H1 (cell line): ENCODE measurements around the gene GCH1. TPM values are rescaled to one million over a fixed set of nuclear protein-coding genes. Genes with fewer than 3 reads are reported as not detected.

Experiments
- CTCF ChIA-PET: fragments of 300-600 bp; sonication (Branson Sonifier 250); formaldehyde crosslinking; loops from one replicate; lab custom pipeline; 2021; ENCODE audit not compliant: partially characterized antibody; lab: Charles Lee
- POLR2A ChIA-PET: fragments of 300-600 bp; sonication (Branson Sonifier 250); formaldehyde crosslinking; loops from one replicate; lab custom pipeline; 2021; ENCODE audit warnings: inconsistent platforms; ENCODE audit not compliant: partially characterized antibody; lab: Charles Lee
- DNase-seq, 2 experiments: peaks; one replicate each; pipeline versions ENCODE4 v3.0.0 to v3.0.0-alpha.2; 2010 to 2022; ENCODE audit warnings: low spot score in 2 of 2, low read depth in 1 of 2, mixed read lengths in 1 of 2
- FAIRE-seq: peaks from 2 replicates; lab custom pipeline; 2011; peaks lifted over from hg19 to GRCh38; lab: Jason Lieb, UNC
- H2AFZ ChIP-seq: 2 replicates; pipeline ENCODE4 v1.8.1; 2012; ENCODE audit warnings: low read length, inconsistent platforms
- H2AK5ac ChIP-seq: 2 replicates; pipeline ENCODE4 v1.6.1; 2013; ENCODE audit warnings: low read depth, low read length
- H2BK120ac ChIP-seq: replicated peaks from 2 replicates; pipeline ENCODE3; 2013; ENCODE audit warnings: low read depth, low read length, inconsistent platforms
- H2BK12ac ChIP-seq: 2 replicates; pipeline ENCODE4 v1.6.1; 2013; ENCODE audit warnings: low read depth, low read length
- H2BK15ac ChIP-seq: 2 replicates; pipeline ENCODE4 v1.6.1; 2013; ENCODE audit warnings: low read length
- H2BK20ac ChIP-seq: 2 replicates; pipeline ENCODE4 v1.6.1; 2013; ENCODE audit warnings: low read length
- H2BK5ac ChIP-seq: 2 replicates; pipeline ENCODE4 v1.6.1; 2013; ENCODE audit warnings: low read depth, low read length
- H3K14ac ChIP-seq: 2 replicates; pipeline ENCODE4 v1.6.1; 2013; ENCODE audit warnings: inconsistent platforms; ENCODE audit not compliant: insufficient read length
- H3K18ac ChIP-seq: 2 replicates; pipeline ENCODE4 v1.6.1; 2013; ENCODE audit warnings: low read length; ENCODE audit errors: extremely low read depth
- H3K23ac ChIP-seq: 2 replicates; pipeline ENCODE4 v1.6.1; 2013; ENCODE audit warnings: inconsistent platforms; ENCODE audit not compliant: insufficient read length
- H3K23me2 ChIP-seq: 2 replicates; pipeline ENCODE4 v1.6.1; 2013; ENCODE audit warnings: low read depth, low read length
- H3K27ac ChIP-seq: 2 replicates; pipeline ENCODE4 v1.6.1; 2011; ENCODE audit warnings: low read depth, low read length, inconsistent platforms
- H3K27me3 ChIP-seq, 4 experiments: replicated peaks in 1 of 4; 1 replicate in 1 of 4; 2 replicates in 3 of 4; pipeline versions ENCODE4 v1.6.1 to v1.8.1; 2011 to 2013; ENCODE audit warnings: low read length in 3 of 4, mild to moderate bottlenecking in 3 of 4, inconsistent platforms in 2 of 4, mixed read lengths in 2 of 4, moderate library complexity in 1 of 4; ENCODE audit not compliant: control insufficient read depth in 3 of 4, insufficient read depth in 3 of 4; ENCODE audit errors: extremely low read depth in 1 of 4
- H3K36me3 ChIP-seq, 4 experiments: 2 replicates each; pipeline versions ENCODE4 v1.6.1 to v1.8.1; 2011 to 2013; ENCODE audit warnings: mild to moderate bottlenecking in 4 of 4, low read length in 3 of 4, moderate library complexity in 2 of 4, control low read depth in 1 of 4, inconsistent platforms in 1 of 4; ENCODE audit not compliant: insufficient read depth in 4 of 4, control insufficient read depth in 2 of 4
- H3K4ac ChIP-seq: replicated peaks from 2 replicates; pipeline ENCODE3; 2013; ENCODE audit warnings: low read length, low read depth, mixed read lengths, inconsistent platforms; ENCODE audit not compliant: insufficient read length
- H3K4me1 ChIP-seq, 4 experiments: replicated peaks in 1 of 4; 1 replicate in 1 of 4; 2 replicates in 3 of 4; pipeline versions ENCODE4 v1.6.1 to v1.8.1; 2011 to 2013; ENCODE audit warnings: low read length in 3 of 4, inconsistent platforms in 2 of 4, mixed read lengths in 1 of 4; ENCODE audit not compliant: insufficient read depth in 4 of 4, control insufficient read depth in 3 of 4
- H3K4me2 ChIP-seq, 2 experiments: 2 replicates each; pipeline versions ENCODE4 v1.6.1 to v1.8.1; 2011 to 2013; ENCODE audit warnings: low read depth in 2 of 2, low read length in 2 of 2, control low read depth in 1 of 2, inconsistent platforms in 1 of 2, mild to moderate bottlenecking in 1 of 2; ENCODE audit not compliant: insufficient read depth in 1 of 2
- H3K4me3 ChIP-seq, 4 experiments: fragments of 200-600, 300-600 bp in 1 of 4; sonication (generic), shearing (Covaris generic), sonication (Bioruptor Twin) in 1 of 4; 2 replicates each; pipeline versions ENCODE4 v1.5.1 to v1.8.1; 2011 to 2016; ENCODE audit warnings: low read length in 4 of 4, low read depth in 3 of 4, control low read depth in 2 of 4, inconsistent platforms in 2 of 4, mild to moderate bottlenecking in 2 of 4, mixed read lengths in 1 of 4, moderate library complexity in 1 of 4; ENCODE audit not compliant: insufficient read depth in 2 of 4; ENCODE audit errors: extremely low read depth in 1 of 4
- H3K56ac ChIP-seq: replicated peaks from 2 replicates; pipeline ENCODE3; 2013; ENCODE audit warnings: low read depth, mild to moderate bottlenecking, mixed read lengths, low read length, inconsistent platforms; ENCODE audit not compliant: insufficient read length
- H3K79me1 ChIP-seq: 2 replicates; pipeline ENCODE4 v1.6.1; 2013; ENCODE audit warnings: low read depth, low read length, control low read depth
- H3K79me2 ChIP-seq, 2 experiments: 2 replicates each; pipeline versions ENCODE4 v1.6.1 to v1.8.1; 2012 to 2013; ENCODE audit warnings: low read length in 2 of 2, mild to moderate bottlenecking in 2 of 2, inconsistent platforms in 1 of 2; ENCODE audit not compliant: insufficient read depth in 2 of 2, control insufficient read depth in 1 of 2
- H3K9ac ChIP-seq, 4 experiments: replicated peaks in 1 of 4; 1 replicate in 1 of 4; 2 replicates in 3 of 4; pipeline versions ENCODE4 v1.6.1 to v1.8.1; 2011 to 2013; ENCODE audit warnings: low read depth in 3 of 4, low read length in 3 of 4, control low read depth in 2 of 4, mild to moderate bottlenecking in 2 of 4, moderate library complexity in 2 of 4, inconsistent platforms in 1 of 4; ENCODE audit errors: extremely low read depth in 1 of 4
- H3K9me3 ChIP-seq, 2 experiments: 2 replicates each; pipeline versions ENCODE4 v1.6.1 to v1.8.1; 2012 to 2013; ENCODE audit warnings: mild to moderate bottlenecking in 2 of 2, moderate library complexity in 2 of 2, control low read depth in 1 of 2, inconsistent platforms in 1 of 2, low read depth in 1 of 2, low read length in 1 of 2, mixed read lengths in 1 of 2; ENCODE audit not compliant: insufficient read depth in 2 of 2
- H4K20me1 ChIP-seq, 2 experiments: replicated peaks in 1 of 2; 2 replicates each; pipeline versions ENCODE3 to v1.8.1; 2011 to 2013; ENCODE audit warnings: inconsistent platforms in 2 of 2, low read length in 2 of 2, mild to moderate bottlenecking in 1 of 2; ENCODE audit not compliant: insufficient read depth in 2 of 2, control insufficient read depth in 1 of 2
- H4K5ac ChIP-seq: 2 replicates; pipeline ENCODE4 v1.6.1; 2013; ENCODE audit warnings: low read length, low read depth, mixed read lengths, inconsistent platforms; ENCODE audit not compliant: insufficient read length
- H4K8ac ChIP-seq: 2 replicates; pipeline ENCODE4 v1.8.0; 2013; ENCODE audit warnings: mild to moderate bottlenecking, moderate library complexity, low read length, inconsistent platforms; ENCODE audit not compliant: insufficient read depth; ENCODE audit errors: extremely low read depth
- H4K91ac ChIP-seq: replicated peaks from 2 replicates; pipeline ENCODE3; 2013; ENCODE audit warnings: low read length, mixed read lengths, inconsistent platforms; ENCODE audit not compliant: insufficient read length
- BRCA1 ChIP-seq: IDR thresholded peaks from 2 replicates; pipeline ENCODE4 v1.6.1; 2012; ENCODE audit warnings: low read depth, low read length, improper control_type of control experiment
- CBX5 ChIP-seq: fragments of 300-800, 300-1000 bp; sonication (generic); IDR thresholded peaks from 2 replicates; pipeline ENCODE4 v1.7.1; 2016; ENCODE audit warnings: antibody characterized with exemption, low read length, low read depth
- CEBPB ChIP-seq: IDR thresholded peaks from 2 replicates; pipeline ENCODE4 v1.6.1; 2012; ENCODE audit warnings: low read depth, low read length
- EP300 ChIP-seq, 2 experiments: IDR thresholded peaks; 1 replicate in 1 of 2; 2 replicates in 1 of 2; pipeline ENCODE4 v1.6.1; 2011 to 2012; ENCODE audit warnings: low read depth in 2 of 2, low read length in 2 of 2, mild to moderate bottlenecking in 2 of 2, borderline replicate concordance in 1 of 2, inconsistent platforms in 1 of 2, moderate library complexity in 1 of 2
- KDM4A ChIP-seq: IDR thresholded peaks from one replicate; pipeline ENCODE4 v1.7.1; 2012; ENCODE audit warnings: low read depth, mild to moderate bottlenecking, moderate library complexity, low read length, inconsistent platforms; ENCODE audit not compliant: severe bottlenecking
- PHF8 ChIP-seq: fragments of 200-600 bp; sonication (generic); conservative IDR thresholded peaks from 2 replicates; pipeline ENCODE4 v1.7.1; 2012; ENCODE audit warnings: low read depth, mild to moderate bottlenecking, inconsistent platforms, low read length, moderate library complexity
- TAF1 ChIP-seq: IDR thresholded peaks from 2 replicates; pipeline ENCODE4 v1.6.1; 2011; ENCODE audit warnings: mild to moderate bottlenecking, low read depth, low read length
- TCF12 ChIP-seq: IDR thresholded peaks from 2 replicates; pipeline ENCODE4 v1.6.1; 2011; ENCODE audit warnings: low read depth, mild to moderate bottlenecking, low read length
- USF2 ChIP-seq: IDR thresholded peaks from 2 replicates; pipeline ENCODE4 v1.6.1; 2011; ENCODE audit warnings: low read length, improper control_type of control experiment
- YY1 ChIP-seq: IDR thresholded peaks from 2 replicates; pipeline ENCODE4 v1.6.1; 2011; ENCODE audit warnings: low read depth, mild to moderate bottlenecking, low read length
- ZNF274 ChIP-seq: IDR thresholded peaks from 2 replicates; pipeline ENCODE4 v1.7.0; 2012; ENCODE audit warnings: low read length, borderline replicate concordance; ENCODE audit errors: extremely low read depth
- WGBS, 2 experiments: shearing (Covaris generic) in 1 of 2; methylation state at CpG; one replicate each; pipeline versions ENCODE4 v1.1.6 to v1.1.7; 2013 to 2015; ENCODE audit warnings: low lambda C conversion rate in 2 of 2, mixed read lengths in 2 of 2, inconsistent platforms in 1 of 2, low coverage in 1 of 2, missing lambda C conversion rate in 1 of 2; ENCODE audit not compliant: insufficient replicate concordance in 2 of 2, insufficient coverage in 1 of 2, insufficient read length in 1 of 2; ENCODE audit errors: extremely low coverage in 1 of 2, missing lambda C conversion rate in 1 of 2; 5-methylcytosine and 5-hydroxymethylcytosine counted together
- polyA plus RNA-seq, 7 experiments: library from polyadenylated mRNA; depleted of rRNA in 3 of 7; stranded (reverse) in 5 of 7; unstranded in 2 of 7; fragments of >200 nt in 5 of 7; fragments of 200-250 nt in 2 of 7; gene quantifications; 1 replicate in 5 of 7; 2 replicates in 1 of 7; 4 replicates in 1 of 7; pipeline versions ENCODE4 v1.2.1 to v1.2.3, GENCODE V29; 2011 to 2013; ENCODE audit warnings: missing spikeins in 2 of 7, mixed read lengths in 2 of 7
- total RNA-seq: library from RNA; stranded (reverse); fragmentation: NEBNext Ultra II Directional; extraction: Animal tissue kit (Norgen Biotek cat#: 25700); gene quantifications from 2 replicates; pipeline ENCODE4 v1.2.1, GENCODE V29; 2021
- TF ChIP-seq, protein P1 (sequence below): IDR thresholded peaks from 2 replicates; pipeline ENCODE4 v1.6.1; 2012; ENCODE audit warnings: low read length, inconsistent platforms

The GCH1 gene
- total and polyA plus RNA-seq, 2 of the 8 experiments (the other 6 are each of a cell fraction or from before 2014, with no cell fraction given): 7.3 to 7.9 TPM

DNA sequence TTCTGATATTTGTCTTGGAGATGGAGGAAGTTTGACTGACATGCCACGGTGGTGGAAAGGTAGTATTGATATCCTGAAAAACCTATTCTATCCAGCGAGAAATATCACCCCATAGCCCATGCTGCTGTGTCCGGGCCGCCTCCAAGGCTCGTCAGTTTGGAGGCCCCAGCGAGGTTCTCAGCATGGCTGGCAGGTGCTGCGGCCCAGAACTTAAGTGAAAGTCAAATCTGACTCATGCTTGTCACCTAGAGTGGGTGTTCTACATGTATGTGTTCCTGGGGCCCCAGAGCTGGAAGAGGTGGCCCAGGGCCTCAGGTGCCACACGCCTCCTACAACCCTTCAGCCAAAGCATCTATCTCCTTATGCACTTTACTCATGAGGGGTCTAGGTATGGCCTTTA, 92.9 kb downstream of the GCH1 start:
- H3K27me3 ChIP-seq: no peaks in the 10 kb centered on the region
- no peaks in the 10 kb centered on the region for H4K20me1 ChIP-seq
- no peak overlapping the region for H3K27ac ChIP-seq
- no peak overlapping the region for H4K8ac ChIP-seq
- H2BK5ac ChIP-seq: no peak overlapping the region
- no peak overlapping the region for H3K9ac ChIP-seq
- H4K5ac ChIP-seq: no peak overlapping the region
- POLR2A ChIA-PET: no interaction called here
- CTCF ChIA-PET: interaction anchor here (1.0 to 8.3 kb wide), 3 partner anchors 26 to 82 kb away, joined by 3 to 86 read pairs (median 76); no protein-coding TSS in a partner anchor
- no peak overlapping the region for H3K18ac ChIP-seq
- no peaks in the 10 kb centered on the region for H3K36me3 ChIP-seq
- H3K4ac ChIP-seq: no peak overlapping the region
- H2BK20ac ChIP-seq: no peak overlapping the region
- no peak overlapping the region for H3K56ac ChIP-seq
- H3K23me2 ChIP-seq: no peaks in the 10 kb centered on the region
- no peaks in the 10 kb centered on the region for H3K79me1 ChIP-seq
- no peak overlapping the region for H2AK5ac ChIP-seq
- H3K9me3 ChIP-seq: no peaks in the 10 kb centered on the region
- peaks cover 0 to 10% (median 7%) of the 10 kb centered on the region in 4 experiments; a peak in 4 of 7 replicates for H3K4me1 ChIP-seq
- no peak overlapping the region for H4K91ac ChIP-seq
- no peak overlapping the region for H2BK120ac ChIP-seq
- no peak overlapping the region for H3K4me2 ChIP-seq
- DNase-seq: no peak
- H3K4me3 ChIP-seq: no peak overlapping the region
- no peak overlapping the region for H3K23ac ChIP-seq
- no peak overlapping the region for H2AFZ ChIP-seq
- no peak overlapping the region for H3K14ac ChIP-seq
- WGBS, 2 experiments: 89% methylated on average over 8 of the region's 8 CpGs; no CpG with 5 or more reads in 1 of the 2 experiments
- no peak for FAIRE-seq
- no peak overlapping the region for H2BK15ac ChIP-seq
- H3K79me2 ChIP-seq: no peaks in the 10 kb centered on the region
- H2BK12ac ChIP-seq: no peak overlapping the region
- TF ChIP-seq YY1: no peak
- TF ChIP-seq TCF12: no peak
- no peak for TF ChIP-seq CEBPB
- no peak for TF ChIP-seq EP300 (IDR thresholded peaks at IDR 0.05; ENCODE audit: borderline replicate concordance in 1 of 2, low read depth in 2 of 2, low read length in 2 of 2)
- no peak for TF ChIP-seq ZNF274
- no peak for TF ChIP-seq PHF8
- TF ChIP-seq BRCA1: no peak
- TF ChIP-seq, protein P1, sequence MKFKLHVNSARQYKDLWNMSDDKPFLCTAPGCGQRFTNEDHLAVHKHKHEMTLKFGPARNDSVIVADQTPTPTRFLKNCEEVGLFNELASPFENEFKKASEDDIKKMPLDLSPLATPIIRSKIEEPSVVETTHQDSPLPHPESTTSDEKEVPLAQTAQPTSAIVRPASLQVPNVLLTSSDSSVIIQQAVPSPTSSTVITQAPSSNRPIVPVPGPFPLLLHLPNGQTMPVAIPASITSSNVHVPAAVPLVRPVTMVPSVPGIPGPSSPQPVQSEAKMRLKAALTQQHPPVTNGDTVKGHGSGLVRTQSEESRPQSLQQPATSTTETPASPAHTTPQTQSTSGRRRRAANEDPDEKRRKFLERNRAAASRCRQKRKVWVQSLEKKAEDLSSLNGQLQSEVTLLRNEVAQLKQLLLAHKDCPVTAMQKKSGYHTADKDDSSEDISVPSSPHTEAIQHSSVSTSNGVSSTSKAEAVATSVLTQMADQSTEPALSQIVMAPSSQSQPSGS: no peak
- no peak for TF ChIP-seq CBX5
- TF ChIP-seq KDM4A: no peak
- no peak for TF ChIP-seq USF2
- no peak for TF ChIP-seq TAF1
